Measurements from ENCODE around the gene CLIC6.
"Not testable (repeated sequence)": the region's sequence is repeated elsewhere in the genome, so short reads cannot be mapped to it uniquely, and the experiment has no call there.

DNA sequence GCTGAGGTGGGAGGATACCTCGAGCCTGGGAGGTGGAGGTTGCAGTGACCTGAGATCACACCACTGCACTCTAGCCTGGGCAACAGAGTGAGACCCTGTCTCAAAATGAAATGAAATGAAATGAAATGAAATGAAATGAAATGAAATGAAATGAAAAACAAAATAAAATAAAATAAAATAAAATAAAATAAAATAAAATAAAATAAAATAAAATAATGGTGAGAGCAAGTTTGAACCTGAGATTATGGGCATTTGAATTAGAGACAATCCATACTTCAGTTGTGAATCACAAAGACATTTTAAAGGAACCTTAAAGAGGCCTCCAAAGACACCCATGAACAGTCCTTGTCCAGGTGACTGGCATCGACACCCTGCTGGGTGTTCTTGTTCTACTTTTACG, 49.7 kb downstream of the CLIC6 start:
- TF ChIP-seq, protein P1, sequence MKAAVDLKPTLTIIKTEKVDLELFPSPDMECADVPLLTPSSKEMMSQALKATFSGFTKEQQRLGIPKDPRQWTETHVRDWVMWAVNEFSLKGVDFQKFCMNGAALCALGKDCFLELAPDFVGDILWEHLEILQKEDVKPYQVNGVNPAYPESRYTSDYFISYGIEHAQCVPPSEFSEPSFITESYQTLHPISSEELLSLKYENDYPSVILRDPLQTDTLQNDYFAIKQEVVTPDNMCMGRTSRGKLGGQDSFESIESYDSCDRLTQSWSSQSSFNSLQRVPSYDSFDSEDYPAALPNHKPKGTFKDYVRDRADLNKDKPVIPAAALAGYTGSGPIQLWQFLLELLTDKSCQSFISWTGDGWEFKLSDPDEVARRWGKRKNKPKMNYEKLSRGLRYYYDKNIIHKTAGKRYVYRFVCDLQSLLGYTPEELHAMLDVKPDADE (IDR thresholded peaks at IDR 0.05): not testable (repeated sequence)
- TF ChIP-seq CREB1 (CRISPR knock-in tag; IDR thresholded peaks at IDR 0.05; ENCODE audit: low read depth); JUNB (IDR thresholded peaks at IDR 0.05; ENCODE audit: unreplicated experiment); EZH2phosphoT487 (IDR thresholded peaks at IDR 0.05; ENCODE audit: unreplicated experiment); POLR2AphosphoS5 (IDR thresholded peaks at IDR 0.05; ENCODE audit: low read depth): not testable (repeated sequence)
- TF ChIP-seq, protein P2, sequence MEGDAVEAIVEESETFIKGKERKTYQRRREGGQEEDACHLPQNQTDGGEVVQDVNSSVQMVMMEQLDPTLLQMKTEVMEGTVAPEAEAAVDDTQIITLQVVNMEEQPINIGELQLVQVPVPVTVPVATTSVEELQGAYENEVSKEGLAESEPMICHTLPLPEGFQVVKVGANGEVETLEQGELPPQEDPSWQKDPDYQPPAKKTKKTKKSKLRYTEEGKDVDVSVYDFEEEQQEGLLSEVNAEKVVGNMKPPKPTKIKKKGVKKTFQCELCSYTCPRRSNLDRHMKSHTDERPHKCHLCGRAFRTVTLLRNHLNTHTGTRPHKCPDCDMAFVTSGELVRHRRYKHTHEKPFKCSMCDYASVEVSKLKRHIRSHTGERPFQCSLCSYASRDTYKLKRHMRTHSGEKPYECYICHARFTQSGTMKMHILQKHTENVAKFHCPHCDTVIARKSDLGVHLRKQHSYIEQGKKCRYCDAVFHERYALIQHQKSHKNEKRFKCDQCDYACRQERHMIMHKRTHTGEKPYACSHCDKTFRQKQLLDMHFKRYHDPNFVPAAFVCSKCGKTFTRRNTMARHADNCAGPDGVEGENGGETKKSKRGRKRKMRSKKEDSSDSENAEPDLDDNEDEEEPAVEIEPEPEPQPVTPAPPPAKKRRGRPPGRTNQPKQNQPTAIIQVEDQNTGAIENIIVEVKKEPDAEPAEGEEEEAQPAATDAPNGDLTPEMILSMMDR (conservative IDR thresholded peaks at IDR 0.05; ENCODE audit: low read depth in 2 of 2): not testable (repeated sequence)
- TF ChIP-seq, protein P3, sequence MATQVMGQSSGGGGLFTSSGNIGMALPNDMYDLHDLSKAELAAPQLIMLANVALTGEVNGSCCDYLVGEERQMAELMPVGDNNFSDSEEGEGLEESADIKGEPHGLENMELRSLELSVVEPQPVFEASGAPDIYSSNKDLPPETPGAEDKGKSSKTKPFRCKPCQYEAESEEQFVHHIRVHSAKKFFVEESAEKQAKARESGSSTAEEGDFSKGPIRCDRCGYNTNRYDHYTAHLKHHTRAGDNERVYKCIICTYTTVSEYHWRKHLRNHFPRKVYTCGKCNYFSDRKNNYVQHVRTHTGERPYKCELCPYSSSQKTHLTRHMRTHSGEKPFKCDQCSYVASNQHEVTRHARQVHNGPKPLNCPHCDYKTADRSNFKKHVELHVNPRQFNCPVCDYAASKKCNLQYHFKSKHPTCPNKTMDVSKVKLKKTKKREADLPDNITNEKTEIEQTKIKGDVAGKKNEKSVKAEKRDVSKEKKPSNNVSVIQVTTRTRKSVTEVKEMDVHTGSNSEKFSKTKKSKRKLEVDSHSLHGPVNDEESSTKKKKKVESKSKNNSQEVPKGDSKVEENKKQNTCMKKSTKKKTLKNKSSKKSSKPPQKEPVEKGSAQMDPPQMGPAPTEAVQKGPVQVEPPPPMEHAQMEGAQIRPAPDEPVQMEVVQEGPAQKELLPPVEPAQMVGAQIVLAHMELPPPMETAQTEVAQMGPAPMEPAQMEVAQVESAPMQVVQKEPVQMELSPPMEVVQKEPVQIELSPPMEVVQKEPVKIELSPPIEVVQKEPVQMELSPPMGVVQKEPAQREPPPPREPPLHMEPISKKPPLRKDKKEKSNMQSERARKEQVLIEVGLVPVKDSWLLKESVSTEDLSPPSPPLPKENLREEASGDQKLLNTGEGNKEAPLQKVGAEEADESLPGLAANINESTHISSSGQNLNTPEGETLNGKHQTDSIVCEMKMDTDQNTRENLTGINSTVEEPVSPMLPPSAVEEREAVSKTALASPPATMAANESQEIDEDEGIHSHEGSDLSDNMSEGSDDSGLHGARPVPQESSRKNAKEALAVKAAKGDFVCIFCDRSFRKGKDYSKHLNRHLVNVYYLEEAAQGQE (IDR thresholded peaks at IDR 0.05; ENCODE audit: unreplicated experiment): not testable (repeated sequence)

All from GM23338 (cell line).